MM.1S (cell line): ENCODE data around the gene AHSA1.

ENCODE experiments used
- EZH2 ChIP-seq: fragments of 300-600 bp; sonication (generic); optimal IDR thresholded peaks from 2 replicates; pipeline ENCODE3; 2017; ENCODE audit warnings: low read depth, mild to moderate bottlenecking, antibody characterized with exemption, low read length, mixed read lengths
- EZH2phosphoT487 ChIP-seq: fragments of 300-600 bp; sonication (generic); IDR thresholded peaks from 2 replicates; pipeline ENCODE4 v1.6.1; 2018; ENCODE audit warnings: antibody characterized with exemption, low read length
- TF ChIP-seq, protein P1 (sequence below): fragments of 300-600 bp; sonication (generic); IDR thresholded peaks from 2 replicates; pipeline ENCODE4 v1.5.1; 2016; ENCODE audit warnings: antibody characterized with exemption, low read length, mixed read lengths

DNA sequence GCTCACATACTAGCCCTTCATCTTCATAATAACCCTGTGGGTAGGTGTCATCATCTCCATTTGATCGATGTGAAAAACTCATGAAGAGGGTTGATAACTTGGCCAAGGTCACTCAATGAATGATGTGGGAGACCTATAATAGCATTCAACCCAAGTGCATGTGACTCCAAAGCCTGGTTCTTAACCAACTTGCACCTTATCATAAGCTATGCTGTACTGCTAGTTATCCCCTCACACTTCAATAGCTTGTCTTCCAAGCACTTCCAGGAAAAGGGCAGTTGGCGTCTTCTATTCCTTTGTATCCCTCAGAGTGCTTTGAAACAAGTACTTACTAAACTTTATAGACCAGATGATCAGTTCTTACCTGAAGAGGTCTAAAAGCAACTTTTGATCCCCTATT lies 15.7 kb upstream of the AHSA1 start:
- TF ChIP-seq, protein P1, sequence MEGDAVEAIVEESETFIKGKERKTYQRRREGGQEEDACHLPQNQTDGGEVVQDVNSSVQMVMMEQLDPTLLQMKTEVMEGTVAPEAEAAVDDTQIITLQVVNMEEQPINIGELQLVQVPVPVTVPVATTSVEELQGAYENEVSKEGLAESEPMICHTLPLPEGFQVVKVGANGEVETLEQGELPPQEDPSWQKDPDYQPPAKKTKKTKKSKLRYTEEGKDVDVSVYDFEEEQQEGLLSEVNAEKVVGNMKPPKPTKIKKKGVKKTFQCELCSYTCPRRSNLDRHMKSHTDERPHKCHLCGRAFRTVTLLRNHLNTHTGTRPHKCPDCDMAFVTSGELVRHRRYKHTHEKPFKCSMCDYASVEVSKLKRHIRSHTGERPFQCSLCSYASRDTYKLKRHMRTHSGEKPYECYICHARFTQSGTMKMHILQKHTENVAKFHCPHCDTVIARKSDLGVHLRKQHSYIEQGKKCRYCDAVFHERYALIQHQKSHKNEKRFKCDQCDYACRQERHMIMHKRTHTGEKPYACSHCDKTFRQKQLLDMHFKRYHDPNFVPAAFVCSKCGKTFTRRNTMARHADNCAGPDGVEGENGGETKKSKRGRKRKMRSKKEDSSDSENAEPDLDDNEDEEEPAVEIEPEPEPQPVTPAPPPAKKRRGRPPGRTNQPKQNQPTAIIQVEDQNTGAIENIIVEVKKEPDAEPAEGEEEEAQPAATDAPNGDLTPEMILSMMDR, result no peak
- TF ChIP-seq EZH2, result no peak
- TF ChIP-seq EZH2phosphoT487, result no peak
